HG03066 (cell line): ENCODE results near the gene PRDX4.
"Not testable (repeated sequence)": the region's sequence is repeated elsewhere in the genome, so short reads cannot be mapped to it uniquely, and the experiment has no call there.

Experiments
- ATAC-seq: cut with Tn5 transposase; IDR thresholded peaks from one replicate; pipeline ENCODE4 v1.9.1; 2021; ENCODE audit warnings: low read depth; ENCODE audit not compliant: unreplicated experiment

The PRDX4 gene

DNA sequence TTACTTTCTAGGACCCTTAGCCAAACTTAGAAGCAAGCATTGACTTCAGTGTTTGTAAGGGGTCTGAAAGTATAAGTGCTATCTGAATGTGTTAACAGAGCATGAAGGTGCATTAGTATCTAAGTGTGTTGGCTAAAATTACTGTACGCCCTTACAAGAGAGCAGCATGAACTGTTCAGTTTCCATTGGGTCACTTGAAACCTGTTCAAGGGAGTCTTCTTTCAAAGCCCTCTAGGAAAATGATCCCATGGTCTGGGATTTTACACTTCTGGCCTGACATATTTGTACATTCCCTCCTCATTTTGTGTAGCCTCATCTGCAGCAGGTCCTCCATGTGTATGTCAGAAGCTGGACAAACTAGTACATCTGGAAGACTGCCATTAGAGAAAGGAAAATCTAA is 3.2 kb downstream of the PRDX4 start:
- ATAC-seq = no peak

DNA sequence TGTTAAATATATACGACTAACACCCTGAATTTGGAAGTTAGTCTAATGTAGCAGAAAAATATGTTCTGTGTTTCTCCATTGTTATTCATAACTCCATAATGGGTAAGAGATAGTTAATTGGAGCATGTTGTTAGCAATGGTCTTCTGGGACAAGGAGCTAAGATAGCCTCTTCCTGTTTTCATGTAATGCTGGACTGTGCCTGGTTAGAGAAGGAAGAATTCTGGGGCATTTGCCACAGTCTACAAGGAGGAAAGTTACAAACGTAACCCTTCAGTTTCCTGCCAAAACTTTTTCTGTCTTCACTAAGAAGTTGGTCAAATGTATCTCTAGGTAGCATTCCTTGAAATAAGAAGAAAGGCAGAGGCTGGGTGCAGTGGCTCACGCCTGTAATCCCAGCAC is 5.8 kb downstream of the PRDX4 start:
- ATAC-seq = no peak

DNA sequence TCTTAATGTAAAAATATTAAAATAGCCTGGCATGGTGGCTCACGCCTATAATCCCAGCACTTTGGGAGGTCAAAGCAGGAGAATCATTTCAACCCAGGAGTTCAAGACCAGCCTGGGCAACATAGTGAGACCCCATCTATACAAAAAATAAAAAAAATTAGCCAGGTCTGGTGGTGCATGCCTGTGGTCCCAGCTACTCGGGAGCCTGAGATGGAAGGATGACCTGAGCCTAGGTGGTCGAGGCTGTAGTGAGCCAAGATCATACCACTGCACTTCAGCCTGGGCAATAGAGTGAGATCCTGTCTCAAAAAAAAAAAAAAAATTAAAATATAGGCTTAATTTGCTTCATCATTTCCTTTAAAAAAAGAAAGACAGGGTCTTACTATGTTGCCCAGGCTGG is 9.2 kb downstream of the PRDX4 start:
- ATAC-seq = not testable (repeated sequence)

DNA sequence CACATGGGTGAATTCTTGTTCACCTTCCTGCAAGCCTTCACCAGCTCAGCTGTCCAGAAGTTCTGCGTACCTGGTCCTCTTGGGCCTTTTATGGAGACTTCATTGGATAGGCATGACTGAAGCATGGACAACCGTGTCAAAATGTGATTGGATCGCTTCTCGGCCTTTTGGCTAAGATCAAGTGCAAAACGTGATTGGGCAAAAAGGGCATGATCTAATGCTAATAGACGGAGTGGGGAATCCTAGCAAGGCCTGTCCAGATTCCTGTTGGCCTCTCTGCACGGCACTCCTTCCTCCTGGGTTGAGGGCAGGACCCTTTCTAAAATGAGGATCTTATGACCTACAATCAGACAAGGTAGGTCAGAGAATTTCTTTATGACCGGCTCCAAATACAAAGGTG is 24.9 kb downstream of the PRDX4 start:
- ATAC-seq = no peak

DNA sequence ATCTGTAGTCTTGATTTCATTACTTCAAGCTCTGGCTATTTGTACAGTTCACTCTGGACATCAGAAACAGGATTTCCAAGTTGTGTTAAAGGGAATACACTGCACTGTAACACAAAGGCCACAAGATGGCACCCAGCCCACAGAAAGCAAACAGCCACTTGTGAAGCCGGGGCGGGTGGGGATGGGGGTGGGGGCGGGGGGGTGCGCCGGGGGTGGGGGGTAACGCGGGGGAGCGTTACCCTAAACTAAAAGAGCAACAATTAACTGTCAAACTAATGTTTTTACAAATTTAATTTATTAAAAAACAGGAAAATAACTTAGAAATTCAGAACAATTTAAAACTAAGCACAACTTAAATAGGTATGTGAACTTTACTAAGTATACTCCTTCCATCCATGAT is 27.3 kb downstream of the PRDX4 start:
- no peak for ATAC-seq

DNA sequence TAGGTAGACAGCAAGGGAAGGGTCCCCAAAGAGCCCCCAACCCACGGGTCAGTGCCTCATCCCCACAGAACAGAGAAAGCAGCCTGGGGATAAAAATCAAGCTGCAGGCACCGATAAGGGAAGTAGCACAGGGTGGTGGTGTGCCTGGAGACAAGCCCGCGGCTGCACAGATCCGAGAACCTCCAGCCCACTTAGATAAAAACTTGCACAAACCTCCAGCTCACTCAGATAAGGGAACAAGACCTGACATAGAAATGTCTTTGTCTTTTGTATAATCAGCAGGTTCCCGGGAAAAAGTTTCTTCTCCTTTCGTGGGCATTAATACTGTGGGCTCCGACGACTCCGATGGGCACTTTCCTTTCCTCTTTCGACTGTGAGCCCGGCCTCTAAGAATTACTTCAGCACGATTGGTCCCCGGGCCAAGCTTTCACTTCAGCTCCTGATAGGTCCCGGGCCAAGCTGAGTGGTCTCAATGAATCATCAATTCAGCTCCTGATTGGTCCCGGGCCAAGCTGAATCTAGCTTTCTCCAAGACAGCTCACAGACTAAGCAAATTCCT is 32.4 kb downstream of the PRDX4 start:
- ATAC-seq = no peak

DNA sequence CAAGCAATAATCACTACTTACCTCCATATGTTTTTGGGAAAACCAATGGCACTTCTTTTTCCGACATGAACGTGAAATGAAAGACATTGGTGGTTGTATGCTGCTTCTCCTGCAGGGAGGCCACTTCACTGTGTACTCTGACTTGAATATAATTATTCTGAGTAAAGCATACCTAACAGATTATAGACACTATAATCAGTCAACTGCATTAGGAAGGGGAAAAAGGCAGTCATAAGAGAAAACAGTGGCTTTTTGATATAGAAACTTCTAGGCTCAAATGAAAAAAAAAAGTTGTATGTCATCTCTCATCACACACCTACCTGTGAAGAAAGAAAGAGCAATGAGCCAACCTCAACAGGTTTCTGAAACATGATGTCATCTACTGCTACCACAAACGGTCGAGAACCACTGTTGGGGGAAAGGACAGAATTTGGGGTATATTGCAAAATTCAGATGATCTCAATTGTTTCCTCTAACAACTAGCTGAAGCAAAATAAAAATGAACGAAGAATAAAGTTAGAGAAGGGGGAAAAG is 37.4 kb downstream of the PRDX4 start:
- no peak for ATAC-seq

DNA sequence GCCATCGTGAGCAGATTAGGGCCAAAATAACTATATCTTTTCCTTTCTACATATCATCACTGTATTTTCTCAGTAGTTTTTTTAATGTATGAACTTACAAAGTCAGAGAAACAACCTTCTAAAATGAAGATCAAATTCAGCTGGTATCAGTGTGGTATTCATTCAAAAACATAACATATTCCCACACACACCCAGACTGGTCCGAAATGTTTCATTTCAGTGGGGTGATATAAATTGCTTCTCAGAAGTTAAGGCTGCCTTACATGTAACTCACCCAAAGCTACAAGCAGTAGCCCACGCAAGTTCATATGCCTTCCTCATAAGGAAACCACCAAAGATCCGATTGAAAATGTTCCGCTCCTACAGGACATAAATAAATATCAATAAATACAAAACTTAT is 37.9 kb downstream of the PRDX4 start:
- no peak for ATAC-seq

DNA sequence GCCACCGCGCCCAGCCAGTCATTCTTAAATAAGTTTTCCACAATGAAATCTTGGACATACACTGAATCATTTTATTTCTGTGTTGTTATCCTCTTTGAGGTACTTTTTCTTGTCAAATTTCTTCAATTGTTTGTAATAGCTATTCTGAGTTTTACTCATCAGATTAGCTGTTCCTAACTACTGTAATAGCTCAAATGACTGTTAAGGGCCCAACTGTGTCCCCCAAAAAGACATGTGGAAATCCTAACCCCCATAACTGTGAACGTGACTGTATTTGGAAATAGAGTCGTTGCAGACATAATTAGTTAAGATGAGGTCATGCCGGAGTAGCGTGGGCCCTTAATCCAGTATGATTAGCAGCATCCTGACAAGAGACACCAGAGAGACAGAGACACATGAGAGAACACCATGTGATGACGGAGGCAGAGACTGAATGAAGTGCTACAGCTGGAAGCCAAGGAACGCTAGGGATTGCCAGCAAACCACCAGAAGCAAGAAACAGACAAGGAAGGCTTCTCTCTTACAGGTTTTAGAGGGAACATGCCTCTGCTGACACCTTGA is 52.9 kb downstream of the PRDX4 start:
- no peak for ATAC-seq

DNA sequence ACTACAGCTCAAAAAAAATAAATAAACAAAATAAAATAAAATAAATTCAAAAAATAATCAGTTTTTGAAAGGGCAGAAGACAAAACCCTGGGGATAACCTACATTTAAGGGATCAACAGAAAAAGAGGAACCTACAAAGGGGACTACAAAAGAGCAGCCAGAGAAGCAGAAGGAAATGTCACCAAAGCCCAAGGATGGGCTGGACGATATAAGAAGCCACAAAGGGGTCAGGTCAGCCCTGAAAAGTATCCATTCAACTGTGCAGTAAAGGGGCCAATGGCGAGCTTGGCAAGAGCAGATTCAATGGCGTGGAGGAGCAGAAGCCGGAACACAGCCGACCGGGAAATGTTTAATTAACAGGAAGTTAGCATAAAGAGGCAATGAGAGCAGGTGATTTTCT is 58.9 kb downstream of the PRDX4 start:
- no peak for ATAC-seq

DNA sequence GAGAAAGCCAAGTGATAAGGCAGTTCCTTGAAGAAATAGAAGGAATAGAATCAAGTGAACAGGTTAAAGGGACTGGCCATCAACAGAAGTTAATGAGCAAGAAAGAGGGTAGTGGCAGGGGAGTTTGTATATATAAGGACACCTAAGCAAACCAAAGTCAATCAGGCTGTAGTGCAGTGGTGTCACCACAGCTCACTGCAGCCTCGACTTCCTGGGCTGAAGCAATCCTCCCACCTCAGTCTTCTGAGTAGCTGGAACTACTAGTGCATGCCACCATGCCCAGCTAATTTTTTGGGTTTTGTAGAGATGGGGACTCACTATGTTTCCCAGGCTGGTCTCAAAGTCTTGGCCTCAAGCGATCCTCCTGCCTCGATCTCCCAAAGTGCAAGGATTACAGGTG is 59.9 kb downstream of the PRDX4 start:
- no peak for ATAC-seq

DNA sequence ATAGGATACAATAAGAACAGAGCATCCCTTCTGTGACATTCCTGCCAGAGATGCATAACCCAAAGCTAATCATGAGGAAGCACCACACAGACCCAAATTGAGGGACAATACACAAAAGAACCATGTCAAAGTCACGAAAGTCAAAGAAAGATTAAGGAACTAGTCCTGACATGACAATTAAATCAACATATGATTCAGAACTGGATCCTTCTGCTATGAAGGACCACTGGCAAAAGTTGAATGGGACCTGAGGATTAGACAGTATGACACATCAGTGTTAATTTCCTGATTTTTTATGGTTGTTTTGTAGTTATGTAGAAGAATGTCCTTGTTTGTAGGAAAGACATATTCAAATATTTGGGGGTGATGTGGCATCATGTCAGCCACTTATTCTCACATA is 61.9 kb downstream of the PRDX4 start:
- no peak for ATAC-seq

DNA sequence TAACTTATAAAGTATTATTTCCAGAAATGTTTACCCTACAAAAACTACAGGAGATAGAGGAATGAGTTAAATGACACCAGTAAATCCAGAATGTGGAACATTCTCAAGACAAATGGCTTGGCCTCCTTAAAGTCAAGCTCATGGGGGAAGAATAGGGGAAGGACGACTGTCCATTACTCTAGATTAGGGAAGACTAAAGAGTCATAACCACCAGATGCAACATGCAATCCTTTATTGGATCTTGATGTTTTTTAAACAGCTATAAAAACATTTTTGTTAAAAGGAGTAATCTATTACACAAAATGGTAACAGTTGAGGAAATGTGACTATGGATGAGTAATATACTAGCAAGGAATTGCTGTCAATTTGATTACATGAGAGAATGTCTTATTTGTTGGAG is 64.7 kb downstream of the PRDX4 start:
- ATAC-seq = no peak

DNA sequence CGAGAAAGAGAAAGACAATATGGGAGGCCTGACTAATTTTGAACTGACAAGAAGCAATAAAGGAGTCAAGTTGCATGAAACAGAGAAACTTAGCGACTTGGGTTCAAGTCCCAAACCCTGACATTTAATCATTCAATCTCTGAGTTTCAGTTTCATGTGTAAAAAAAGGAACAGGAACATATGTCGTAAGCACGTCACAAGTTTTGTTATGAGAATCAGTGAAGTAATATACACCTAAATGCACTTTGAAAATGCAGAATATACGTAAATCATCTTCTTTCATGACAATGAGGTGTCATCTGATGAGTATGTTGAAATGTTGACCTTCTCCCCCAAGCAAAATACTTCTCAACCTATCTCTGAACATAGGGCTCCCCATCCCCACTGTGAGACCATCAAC is 65.4 kb downstream of the PRDX4 start:
- peak; percentile 89 for ATAC-seq
